GM12878 (cell line): Measurements from ENCODE around the gene IGF2BP2. TPM values are rescaled to one million over a fixed set of nuclear protein-coding genes. Genes with fewer than 3 reads are reported as not detected.
"Not testable (repeated sequence)": the region's sequence is repeated elsewhere in the genome, so short reads cannot be mapped to it uniquely, and the experiment has no call there.

Experiments used
- ATAC-seq: fragments of 200-7000 bp; cut with Tn5 transposase; 3 replicates; pipeline ENCODE4 v1.9.1; 2020; ENCODE audit warnings: mild to moderate bottlenecking, moderate library complexity
- BruUV-seq: library from RNA; stranded (reverse); fragments of 400-500 nt; replicated peaks from 2 replicates; lab custom pipeline; 2021; lab: Mats Ljungman, UMichigan
- CTCF ChIA-PET: fragments of 300-600 bp; sonication (Branson Sonifier 250); formaldehyde crosslinking; extraction: SDS; loops from one replicate; lab custom pipeline; 2021; ENCODE audit warnings: inconsistent platforms; lab: Yijun Ruan, JAX
- POLR2A ChIA-PET: fragments of 350-600 bp; formaldehyde crosslinking; extraction: SDS; loops from one replicate; lab custom pipeline; 2021; ENCODE audit warnings: inconsistent platforms; lab: Charles Lee
- RAD21 ChIA-PET: fragments of 300-600 bp; sonication (Branson Sonifier 250); formaldehyde crosslinking; loops from one replicate; lab custom pipeline; 2023; ENCODE audit warnings: antibody characterized with exemption; ENCODE audit not compliant: unreplicated experiment; lab: Charles Lee
- SMC1A ChIA-PET: fragments of 300-600 bp; sonication (Branson Sonifier 250); formaldehyde crosslinking; loops from one replicate; lab custom pipeline; 2023; ENCODE audit not compliant: unreplicated experiment, uncharacterized antibody; lab: Charles Lee
- DNase-seq: peaks from one replicate; pipeline ENCODE4 v3.0.0-alpha.2; 2011; ENCODE audit warnings: low read depth, low spot score
- FAIRE-seq: peaks from 3 replicates; lab custom pipeline; 2011; peaks lifted over from hg19 to GRCh38; lab: Jason Lieb, UNC
- H2AFZ ChIP-seq: 2 replicates; pipeline ENCODE4 v1.6.0; 2011; ENCODE audit warnings: low read depth, low read length, control low read depth; ENCODE audit not compliant: control insufficient read depth
- H3K27ac ChIP-seq: 2 replicates; pipeline ENCODE4 v1.5.1; 2011; ENCODE audit warnings: control low read depth; ENCODE audit not compliant: control insufficient read depth, insufficient read depth
- H3K27me3 ChIP-seq, 2 experiments: replicated peaks in 1 of 2; 2 replicates each; pipeline versions ENCODE4 v1.6.0 to v1.6.1; 2011; ENCODE audit warnings: low read length in 1 of 2; ENCODE audit not compliant: control insufficient read depth in 2 of 2, insufficient read depth in 2 of 2
- H3K36me3 ChIP-seq, 2 experiments: 2 replicates each; pipeline ENCODE4 v1.5.1; 2011; ENCODE audit warnings: low read length in 1 of 2; ENCODE audit not compliant: control insufficient read depth in 2 of 2, insufficient read depth in 2 of 2
- H3K4me1 ChIP-seq: 2 replicates; pipeline ENCODE4 v1.6.1; 2011; ENCODE audit warnings: mild to moderate bottlenecking, low read length, moderate library complexity, mixed read lengths; ENCODE audit not compliant: control insufficient read depth, insufficient read depth
- H3K4me2 ChIP-seq: 2 replicates; pipeline ENCODE4 v1.6.0; 2011; ENCODE audit warnings: control low read depth; ENCODE audit not compliant: control insufficient read depth, insufficient read depth
- H3K4me3 ChIP-seq: fragments of 200-600 bp; sonication (generic); 2 replicates; pipeline ENCODE4 v1.5.1; 2016
- H3K79me2 ChIP-seq: 2 replicates; pipeline ENCODE4 v1.6.0; 2011; ENCODE audit warnings: low read length; ENCODE audit not compliant: control insufficient read depth, insufficient read depth
- H3K9ac ChIP-seq: 2 replicates; pipeline ENCODE4 v1.8.0; 2011; ENCODE audit warnings: low read length, control low read depth, mixed read lengths; ENCODE audit not compliant: control insufficient read depth, insufficient read depth
- H3K9me3 ChIP-seq: replicated peaks from 3 replicates; pipeline ENCODE4 v1.5.1; 2011; ENCODE audit warnings: mild to moderate bottlenecking, low read length; ENCODE audit not compliant: control insufficient read depth, insufficient read depth
- H4K20me1 ChIP-seq: 2 replicates; pipeline ENCODE4 v1.6.0; 2011; ENCODE audit not compliant: control insufficient read depth, insufficient read depth
- CEBPB ChIP-seq, 2 experiments: fragments of 150-350 bp in 1 of 2; IDR thresholded peaks; 2 replicates each; pipeline ENCODE4 v1.6.1; 2012 to 2014; ENCODE audit warnings: low read depth in 2 of 2, low read length in 2 of 2, borderline replicate concordance in 1 of 2, inconsistent platforms in 1 of 2
- HDGF ChIP-seq: fragments of 450-650 bp; IDR thresholded peaks from 2 replicates; pipeline ENCODE4 v1.6.1; 2016; ENCODE audit warnings: antibody characterized with exemption
- KAT2A ChIP-seq: conservative IDR thresholded peaks from 2 replicates; pipeline ENCODE4 v1.6.1; 2011; ENCODE audit warnings: low read depth, low read length; ENCODE audit not compliant: control insufficient read depth
- NBN ChIP-seq: fragments of 450-650 bp; IDR thresholded peaks from 2 replicates; pipeline ENCODE4 v1.6.1; 2016
- PML ChIP-seq: IDR thresholded peaks from 2 replicates; pipeline ENCODE4 v1.6.1; 2012; ENCODE audit warnings: low read length, inconsistent platforms
- SMARCA5 ChIP-seq: fragments of 450-650 bp; IDR thresholded peaks from 2 replicates; pipeline ENCODE4 v1.6.1; 2017; ENCODE audit warnings: mild to moderate bottlenecking
- ZBTB33 ChIP-seq: fragments of 450-650 bp; IDR thresholded peaks from 2 replicates; pipeline ENCODE4 v1.6.1; 2017; ENCODE audit warnings: mild to moderate bottlenecking
- ZNF384 ChIP-seq: IDR thresholded peaks from 2 replicates; pipeline ENCODE4 v1.6.1; 2012; ENCODE audit warnings: low read depth, mild to moderate bottlenecking, low read length, improper control_type of control experiment, borderline replicate concordance
- WGBS: methylation state at CpG from one replicate; pipeline ENCODE4 v1.1.6; 2016; ENCODE audit warnings: low lambda C conversion rate; ENCODE audit not compliant: insufficient replicate concordance, insufficient coverage; ENCODE audit errors: missing lambda C conversion rate; 5-methylcytosine and 5-hydroxymethylcytosine counted together
- in situ Hi-C: fragments of 300-500 bp; cut with MboI; formaldehyde crosslinking; loops from 9 replicates; pipeline ENCODE4 v1.14.3; 2018; ENCODE audit warnings: mixed read lengths
- intact Hi-C: fragments of 100-400 bp; cut with micrococcal nuclease; formaldehyde crosslinking; loops from one replicate; pipeline ENCODE4 v1.14.2; 2022; ENCODE audit not compliant: unreplicated experiment
- polyA plus RNA-seq, 11 experiments: library from polyadenylated mRNA; depleted of rRNA in 4 of 11; unstranded in 6 of 11; stranded (reverse) in 5 of 11; fragments of >200 nt; fragmentation: Nextera tagmentation in 4 of 11; fragmentation: Illumina TruSeq in 1 of 11; extraction: Ambion mirVana in 4 of 11; extraction: Trizol in 1 of 11; gene quantifications; 1 replicate in 1 of 11; 2 replicates in 10 of 11; pipeline versions ENCODE4 v1.2.1 to v1.2.3, GENCODE V29; 2011 to 2016; ENCODE audit warnings: inconsistent platforms in 2 of 11, missing spikeins in 2 of 11, low read depth in 1 of 11
- total RNA-seq, 4 experiments: library from RNA; depleted of rRNA in 3 of 4; stranded (reverse); fragments of >200 nt in 3 of 4; fragmentation: Illumina TruSeq in 1 of 4; extraction: Trizol in 1 of 4; gene quantifications; 2 replicates each; pipeline versions ENCODE4 v1.2.1 to v1.2.3, GENCODE V29; 2013 to 2021
- TF ChIP-seq, protein P1 (sequence below): fragments of 450-650 bp; conservative IDR thresholded peaks from 2 replicates; pipeline ENCODE4 v1.6.1; 2017; ENCODE audit warnings: mild to moderate bottlenecking, moderate library complexity

Gene IGF2BP2
- total and polyA plus RNA-seq, 10 of the 15 experiments (the other 5 are each of a cell fraction or from before 2014, with no cell fraction given) = 0.25 to 0.72 TPM; not detected in 8

DNA sequence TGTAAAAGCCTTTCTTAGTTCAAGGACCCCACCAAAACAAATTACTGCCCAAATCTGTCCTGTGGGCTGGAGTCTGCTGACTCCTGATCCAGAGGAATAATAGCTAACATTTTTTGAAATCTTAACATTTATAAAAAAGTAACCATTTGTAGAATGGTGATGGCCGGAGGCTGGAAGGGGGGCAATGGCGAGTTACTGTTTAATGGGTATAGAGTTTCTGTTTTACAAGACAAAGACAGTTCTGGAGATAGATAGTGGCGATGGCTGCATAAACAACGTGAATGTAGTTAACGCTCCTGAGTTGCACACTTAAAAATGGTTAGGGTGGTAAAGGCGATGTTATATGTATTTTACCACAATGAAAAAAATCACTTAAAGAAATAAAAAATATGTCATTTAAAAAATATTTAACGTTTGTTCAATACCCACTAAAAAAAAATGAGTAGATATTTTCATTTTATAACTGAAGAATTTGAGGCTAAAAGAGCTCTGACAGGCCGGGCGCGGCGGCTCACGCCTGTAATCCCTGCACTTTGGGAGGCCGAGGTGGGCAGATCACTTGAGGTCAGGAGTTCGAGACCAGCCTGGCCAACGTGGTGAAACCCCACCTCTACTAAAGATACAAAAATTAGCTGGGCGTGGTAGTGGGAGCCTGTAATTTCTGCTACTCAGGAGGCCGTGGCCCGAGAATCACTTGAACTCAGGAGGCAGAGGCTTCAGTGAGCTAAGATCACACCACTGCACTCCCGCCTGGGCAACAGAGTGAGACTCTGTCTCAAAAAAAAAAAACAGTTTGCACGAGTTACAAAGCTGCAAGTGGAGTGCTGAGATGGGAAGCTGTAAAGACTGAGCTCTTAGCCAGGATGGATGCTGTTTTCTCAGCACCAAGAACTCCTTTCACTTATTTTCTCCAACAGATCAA lies 37.6 kb downstream of the IGF2BP2 start (continued):
- TF ChIP-seq HDGF = no peak

DNA sequence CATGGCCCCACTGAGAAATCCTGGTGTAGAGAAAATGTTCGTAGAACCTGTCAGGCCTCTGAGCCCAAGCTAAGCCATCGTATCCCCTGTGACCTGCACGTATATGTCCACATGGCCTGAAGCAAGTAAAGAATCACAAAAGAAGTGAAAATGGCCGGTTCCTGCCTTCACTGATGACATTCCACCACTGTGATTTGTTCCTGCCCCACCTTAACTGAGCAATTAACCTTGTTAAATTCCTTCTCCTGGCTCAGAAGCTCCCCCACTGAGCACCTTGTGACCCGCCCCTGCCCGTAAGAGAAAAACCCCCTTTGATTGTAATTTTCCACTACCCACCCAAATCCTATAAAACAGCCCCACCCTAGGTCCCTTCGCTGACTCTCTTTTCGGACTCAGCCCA lies 38.6 kb downstream of the IGF2BP2 start:
- H3K27me3 ChIP-seq, ATAC-seq, H4K20me1 ChIP-seq, BruUV-seq, intact Hi-C loops, FAIRE-seq, H3K36me3 ChIP-seq, H3K9ac ChIP-seq, RAD21 ChIA-PET, H3K4me1 ChIP-seq, H3K9me3 ChIP-seq, H3K27ac ChIP-seq, H3K4me2 ChIP-seq, H2AFZ ChIP-seq, H3K4me3 ChIP-seq, in situ Hi-C loops, H3K79me2 ChIP-seq, DNase-seq, POLR2A ChIA-PET: not testable (repeated sequence)
- WGBS = 59% methylated on average over 8 of the region's 8 CpGs
- ChIA-PET CTCF (interaction anchor here (0.6 to 2.7 kb wide), 3 partner anchors 18 to 1379 kb away, joined by 3 to 15 read pairs (median 5); no protein-coding TSS in a partner anchor), SMC1A (interaction anchor here (1.5 kb wide), 1 partner anchor 17 kb away, joined by 4 read pairs; no protein-coding TSS in a partner anchor)

- no TSS peak for BruUV-seq
- Histone ChIP-seq H4K20me1 (no peaks in the 10 kb centered on the region), H3K36me3 (no peaks in the 10 kb centered on the region), H3K27me3 (no peaks in the 10 kb centered on the region; a peak in 1 of 4 replicates), H3K79me2 (no peaks in the 10 kb centered on the region), H3K4me3 (no peak overlapping the region), H3K27ac (no peak overlapping the region), H3K4me1 (no peaks in the 10 kb centered on the region), H3K4me2 (no peak overlapping the region), H3K9me3 (no peaks in the 10 kb centered on the region), H2AFZ (no peak overlapping the region), H3K9ac (no peak overlapping the region)
- ChIA-PET SMC1A (no interaction called here), POLR2A (no interaction called here), RAD21 (no interaction called here), CTCF (interaction anchor here (2.7 kb wide), 1 partner anchor 16 kb away, joined by 15 read pairs; no protein-coding TSS in a partner anchor)
- 36% methylated on average over 5 of the region's 5 CpGs for WGBS
- intact Hi-C loops (no loop called here), in situ Hi-C loops (no loop called here)
- ATAC-seq (no peak), DNase-seq (no peak), FAIRE-seq (no peak)
- TF ChIP-seq HDGF (no peak), ZBTB33 (no peak), CEBPB (IDR thresholded peaks at IDR 0.05; ENCODE audit: borderline replicate concordance in 1 of 2, low read depth in 2 of 2, low read length in 2 of 2) (no peak), KAT2A (no peak), SMARCA5 (no peak), PML (no peak), NBN (no peak), ZNF384 (no peak)
- TF ChIP-seq, protein P1, sequence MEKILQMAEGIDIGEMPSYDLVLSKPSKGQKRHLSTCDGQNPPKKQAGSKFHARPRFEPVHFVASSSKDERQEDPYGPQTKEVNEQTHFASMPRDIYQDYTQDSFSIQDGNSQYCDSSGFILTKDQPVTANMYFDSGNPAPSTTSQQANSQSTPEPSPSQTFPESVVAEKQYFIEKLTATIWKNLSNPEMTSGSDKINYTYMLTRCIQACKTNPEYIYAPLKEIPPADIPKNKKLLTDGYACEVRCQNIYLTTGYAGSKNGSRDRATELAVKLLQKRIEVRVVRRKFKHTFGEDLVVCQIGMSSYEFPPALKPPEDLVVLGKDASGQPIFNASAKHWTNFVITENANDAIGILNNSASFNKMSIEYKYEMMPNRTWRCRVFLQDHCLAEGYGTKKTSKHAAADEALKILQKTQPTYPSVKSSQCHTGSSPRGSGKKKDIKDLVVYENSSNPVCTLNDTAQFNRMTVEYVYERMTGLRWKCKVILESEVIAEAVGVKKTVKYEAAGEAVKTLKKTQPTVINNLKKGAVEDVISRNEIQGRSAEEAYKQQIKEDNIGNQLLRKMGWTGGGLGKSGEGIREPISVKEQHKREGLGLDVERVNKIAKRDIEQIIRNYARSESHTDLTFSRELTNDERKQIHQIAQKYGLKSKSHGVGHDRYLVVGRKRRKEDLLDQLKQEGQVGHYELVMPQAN = no peak
Observed at GRCh38 chr3:185784317-185784716, 40.5 kb downstream of the IGF2BP2 start.
